HFFc6 (cell line): ENCODE data around the gene BCL2. TPM values are rescaled to one million over a fixed set of nuclear protein-coding genes. Genes with fewer than 3 reads are reported as not detected.

Experiments used
- DNase-seq: peaks from one replicate; pipeline ENCODE4 v3.0.0-alpha.2; 2018
- H3K27ac Mint-ChIP-seq: 2 replicates; pipeline ENCODE4 v1.8.0; 2020; ENCODE audit warnings: mild to moderate bottlenecking, mixed read lengths
- H3K27me3 Mint-ChIP-seq: 2 replicates; pipeline ENCODE4 v1.8.0; 2021; ENCODE audit warnings: mild to moderate bottlenecking, moderate library complexity, mixed read lengths; ENCODE audit not compliant: insufficient read depth
- H3K36me3 Mint-ChIP-seq: 2 replicates; pipeline ENCODE4 v1.8.0; 2021; ENCODE audit warnings: low read depth, mixed read lengths
- H3K4me1 Mint-ChIP-seq: 2 replicates; pipeline ENCODE4 v1.8.0; 2020; ENCODE audit warnings: low read depth, mixed read lengths
- H3K4me3 Mint-ChIP-seq: 2 replicates; pipeline ENCODE4 v1.8.0; 2020; ENCODE audit warnings: mild to moderate bottlenecking, moderate library complexity, mixed read lengths
- H3K9me3 Mint-ChIP-seq: 2 replicates; pipeline ENCODE4 v1.8.0; 2020; ENCODE audit warnings: mild to moderate bottlenecking, mixed read lengths
- total RNA-seq, 6 experiments: library from RNA; stranded (reverse); fragmentation: NEBNext Ultra II Directional; extraction: Animal tissue kit (Norgen Biotek cat#: 25700); gene quantifications; 2 replicates in 1 of 6; 3 replicates in 5 of 6; pipeline ENCODE4 v1.2.3, GENCODE V29; 2021
- TF ChIP-seq, protein P1 (sequence below): fragments of 200-600 bp; sonication (generic); IDR thresholded peaks from 2 replicates; pipeline ENCODE4 v1.5.0; 2021; ENCODE audit warnings: antibody characterized with exemption, mild to moderate bottlenecking

The BCL2 gene
- total RNA-seq, 6 experiments from 2014 or later: 0.17 to 1.1 (median 0.95) TPM

DNA sequence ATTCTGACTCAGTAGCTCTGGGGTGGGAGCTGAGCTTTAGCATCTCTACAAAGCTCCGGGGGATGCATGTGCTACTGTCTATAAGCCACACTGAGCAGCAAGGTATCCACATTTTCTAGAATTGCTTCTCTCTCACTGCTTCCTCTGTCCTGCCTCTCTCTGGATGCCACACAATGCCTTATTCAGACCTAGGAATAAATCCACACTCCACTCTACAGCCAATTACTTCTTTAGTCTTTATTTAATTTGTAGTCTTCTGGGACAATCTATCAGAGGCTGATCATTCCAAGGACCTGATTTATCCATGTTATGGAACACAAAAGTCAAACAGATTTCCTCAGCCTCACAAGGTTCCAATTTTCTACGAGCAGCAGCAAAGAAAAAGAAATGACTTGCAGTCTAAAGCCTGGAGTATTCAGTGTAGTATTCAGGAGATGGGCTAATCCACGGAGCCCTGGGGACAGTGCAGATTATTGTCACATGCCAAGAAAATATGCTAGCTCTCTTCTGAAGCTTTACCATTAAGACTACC lies 4.4 kb downstream of the BCL2 start:
- Mint-ChIP-seq H3K4me1 (peaks cover 18% of the 10 kb centered on the region), H3K9me3 (no peaks in the 10 kb centered on the region), H3K27ac (no peak overlapping the region), H3K27me3 (peaks cover 48% of the 10 kb centered on the region), H3K36me3 (no peaks in the 10 kb centered on the region; the same call in 1 of the 2 replicates), H3K4me3 (no peak overlapping the region)
- no peak for DNase-seq
- TF ChIP-seq, protein P1, sequence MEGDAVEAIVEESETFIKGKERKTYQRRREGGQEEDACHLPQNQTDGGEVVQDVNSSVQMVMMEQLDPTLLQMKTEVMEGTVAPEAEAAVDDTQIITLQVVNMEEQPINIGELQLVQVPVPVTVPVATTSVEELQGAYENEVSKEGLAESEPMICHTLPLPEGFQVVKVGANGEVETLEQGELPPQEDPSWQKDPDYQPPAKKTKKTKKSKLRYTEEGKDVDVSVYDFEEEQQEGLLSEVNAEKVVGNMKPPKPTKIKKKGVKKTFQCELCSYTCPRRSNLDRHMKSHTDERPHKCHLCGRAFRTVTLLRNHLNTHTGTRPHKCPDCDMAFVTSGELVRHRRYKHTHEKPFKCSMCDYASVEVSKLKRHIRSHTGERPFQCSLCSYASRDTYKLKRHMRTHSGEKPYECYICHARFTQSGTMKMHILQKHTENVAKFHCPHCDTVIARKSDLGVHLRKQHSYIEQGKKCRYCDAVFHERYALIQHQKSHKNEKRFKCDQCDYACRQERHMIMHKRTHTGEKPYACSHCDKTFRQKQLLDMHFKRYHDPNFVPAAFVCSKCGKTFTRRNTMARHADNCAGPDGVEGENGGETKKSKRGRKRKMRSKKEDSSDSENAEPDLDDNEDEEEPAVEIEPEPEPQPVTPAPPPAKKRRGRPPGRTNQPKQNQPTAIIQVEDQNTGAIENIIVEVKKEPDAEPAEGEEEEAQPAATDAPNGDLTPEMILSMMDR: no peak

DNA sequence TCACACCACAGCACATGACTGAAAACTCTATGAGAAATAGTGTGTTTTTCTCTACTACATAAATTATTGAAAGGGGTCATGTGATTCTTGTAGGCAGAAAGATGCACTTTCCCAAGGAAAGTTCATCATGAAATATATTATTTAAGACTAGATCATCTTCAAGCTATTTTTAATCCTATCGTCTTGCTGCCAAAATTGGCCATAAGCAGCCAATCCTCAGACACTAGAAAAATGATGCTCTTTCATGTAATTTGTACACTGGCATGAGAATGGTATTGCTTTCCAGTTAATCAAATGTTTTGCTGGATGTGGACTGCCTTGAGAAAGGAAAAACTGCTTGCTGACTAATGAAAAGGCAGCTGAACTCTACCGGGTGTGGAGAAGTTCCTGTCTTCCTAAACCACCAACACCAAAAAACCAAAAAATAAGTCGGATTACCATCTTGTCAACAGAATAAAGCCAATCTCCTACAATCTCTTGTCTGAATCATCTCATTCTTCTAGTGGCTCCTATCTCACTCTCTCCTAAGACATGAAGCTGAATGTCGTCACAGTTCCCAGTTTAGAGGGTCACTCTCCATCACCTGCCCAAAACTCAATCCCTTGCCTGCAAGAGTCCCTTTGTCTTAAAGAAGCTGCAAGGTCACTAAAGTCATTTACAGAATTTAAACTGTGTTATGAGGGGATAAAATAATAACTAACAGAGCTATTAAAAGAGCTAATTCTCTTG lies 5.3 kb downstream of the BCL2 start:
- Mint-ChIP-seq H3K27ac (no peak overlapping the region), H3K36me3 (no peaks in the 10 kb centered on the region; the same call in 1 of the 2 replicates), H3K4me3 (no peak overlapping the region), H3K4me1 (peaks cover 15% of the 10 kb centered on the region), H3K27me3 (peaks cover 46% of the 10 kb centered on the region), H3K9me3 (no peaks in the 10 kb centered on the region)
- DNase-seq: no peak
- TF ChIP-seq, protein P1: no peak

DNA sequence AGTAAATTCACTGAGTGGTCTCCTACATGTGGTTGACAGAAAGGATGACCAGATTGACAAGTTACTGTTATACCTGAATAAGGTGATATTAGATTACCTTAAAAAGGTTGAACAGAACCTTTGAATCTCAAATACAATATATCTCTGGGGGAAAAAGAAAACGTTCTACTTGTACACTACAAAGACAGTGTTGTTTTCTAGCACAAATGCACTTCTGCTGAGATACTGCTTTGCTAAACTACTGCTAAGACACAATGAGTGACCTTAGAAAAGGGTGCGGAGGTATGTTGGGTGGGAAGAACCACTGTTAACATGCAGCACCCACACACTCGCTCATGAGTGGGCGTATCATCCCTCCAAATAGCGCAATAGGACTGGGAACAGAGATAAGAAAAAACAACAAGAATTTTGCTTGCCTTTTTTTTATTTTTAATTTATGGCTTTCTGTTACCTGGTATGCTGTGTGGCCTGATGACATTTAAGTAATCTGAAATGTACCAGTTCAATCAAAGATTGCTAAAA lies 6.1 kb downstream of the BCL2 start:
- H3K27ac Mint-ChIP-seq: no peak overlapping the region
- H3K4me1 Mint-ChIP-seq: peaks cover 7% of the 10 kb centered on the region
- H3K36me3 Mint-ChIP-seq: no peaks in the 10 kb centered on the region; the same call in 1 of the 2 replicates
- H3K27me3 Mint-ChIP-seq: peaks cover 46% of the 10 kb centered on the region
- TF ChIP-seq, protein P1: no peak
- no peak overlapping the region for H3K4me3 Mint-ChIP-seq
- no peaks in the 10 kb centered on the region for H3K9me3 Mint-ChIP-seq
- DNase-seq: no peak

DNA sequence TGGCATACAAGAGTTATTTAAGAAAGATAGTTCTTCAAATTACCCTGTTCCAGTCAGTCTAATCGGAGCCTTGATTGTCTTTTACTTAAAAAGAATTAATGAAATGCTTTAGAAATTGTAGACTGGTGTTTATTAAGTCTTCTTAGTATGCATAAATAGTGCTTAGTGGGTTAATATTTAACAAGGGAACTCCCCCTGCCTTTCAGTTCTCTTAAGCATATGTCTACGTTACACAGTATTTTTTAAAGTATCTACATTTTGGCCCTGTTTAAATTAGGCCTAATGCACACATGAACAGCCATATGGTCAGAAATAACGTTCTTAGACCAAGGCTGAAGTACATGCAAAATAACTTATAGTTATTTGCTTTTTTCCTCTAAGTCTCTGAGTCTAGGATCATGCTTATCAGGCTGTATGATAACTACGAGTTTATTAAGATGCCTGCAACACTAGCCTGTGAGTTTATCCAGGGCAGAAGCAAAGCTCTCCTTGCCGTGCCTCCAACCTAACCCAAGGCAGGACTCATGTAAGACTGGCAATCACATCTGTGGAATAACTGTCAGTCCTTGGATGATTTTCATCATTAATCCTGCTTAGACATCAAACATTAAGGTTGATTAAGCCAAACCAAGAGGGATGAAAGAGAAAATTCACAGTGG lies 6.7 kb downstream of the BCL2 start:
- H3K9me3 Mint-ChIP-seq: no peaks in the 10 kb centered on the region
- H3K27ac Mint-ChIP-seq: no peak overlapping the region
- no peak for DNase-seq
- TF ChIP-seq, protein P1: no peak
- H3K36me3 Mint-ChIP-seq: no peaks in the 10 kb centered on the region
- peaks cover 6% of the 10 kb centered on the region; the same call in 1 of the 2 replicates for H3K4me1 Mint-ChIP-seq
- no peak overlapping the region for H3K4me3 Mint-ChIP-seq
- H3K27me3 Mint-ChIP-seq: peaks cover 46% of the 10 kb centered on the region

DNA sequence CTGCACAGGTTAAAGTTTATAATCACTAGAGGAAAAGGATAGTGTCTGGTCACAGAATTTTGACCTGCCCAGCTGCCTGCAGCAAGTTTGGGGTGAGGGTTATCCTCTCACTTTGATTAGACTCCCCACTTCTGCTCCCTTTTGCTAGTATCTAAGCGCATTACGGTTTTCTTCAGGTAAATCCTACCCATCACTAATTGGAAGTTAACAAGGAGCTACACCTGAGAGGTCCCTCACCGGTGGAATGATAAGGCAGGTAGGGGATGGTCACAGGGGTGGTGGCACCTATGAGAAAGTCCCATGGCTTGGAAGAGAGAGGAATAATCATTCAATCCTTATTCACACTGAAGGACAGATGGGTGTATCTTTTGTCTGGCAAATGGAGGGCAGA lies 7.6 kb downstream of the BCL2 start:
- Mint-ChIP-seq H3K27me3 (peaks cover 40% of the 10 kb centered on the region; the same call in 1 of the 2 replicates), H3K4me3 (no peak overlapping the region), H3K36me3 (no peaks in the 10 kb centered on the region), H3K27ac (no peak overlapping the region), H3K4me1 (peaks cover 4% of the 10 kb centered on the region; the same call in 1 of the 2 replicates), H3K9me3 (no peaks in the 10 kb centered on the region)
- no peak for DNase-seq
- TF ChIP-seq, protein P1: no peak
